ENCODE measurements around the gene NEU2.

Gene NEU2

GRCh38 chr2:233059547-233059796, 27.0 kb downstream of the NEU2 start:
- TF ChIP-seq CTCF (IDR thresholded peaks at IDR 0.05): no peak

GRCh38 chr2:233059797-233060500, 27.5 kb downstream of the NEU2 start, which contains the start of gene INPP5D:
TSS of gene INPP5D (plus strand) at chr2:233060342. CDS start at chr2:233060479, 137 bp downstream.
- no peak for TF ChIP-seq CTCF (IDR thresholded peaks at IDR 0.05)

- TF ChIP-seq CTCF (IDR thresholded peaks at IDR 0.05): no peak
Measured at GRCh38 chr2:233060501-233060979, 28.1 kb downstream of the NEU2 start.

GRCh38 chr2:233060980-233061590, 28.6 kb downstream of the NEU2 start:
- TF ChIP-seq CTCF (IDR thresholded peaks at IDR 0.05): no peak

GRCh38 chr2:233061591-233062450, 29.3 kb downstream of the NEU2 start:
- no peak for TF ChIP-seq CTCF (IDR thresholded peaks at IDR 0.05)

GRCh38 chr2:233062451-233062850, 30.0 kb downstream of the NEU2 start:
- no peak for TF ChIP-seq CTCF (IDR thresholded peaks at IDR 0.05)

- TF ChIP-seq CTCF (IDR thresholded peaks at IDR 0.05): no peak
Measured at GRCh38 chr2:233062946-233063268, 30.4 kb downstream of the NEU2 start.

Data from LNCAP (cell line).